Measurements from ENCODE around the gene H2BW2. TPM values are rescaled to one million over a fixed set of nuclear protein-coding genes. Genes with fewer than 3 reads are reported as not detected.
A peak's percentile ranks its signal among the peaks of the same experiment; 100 is the strongest.

H2BW2 gene
- total and polyA plus RNA-seq, 9 of the 15 experiments (the other 6 are each of a cell fraction or from before 2014, with no cell fraction given) = not detected

DNA sequence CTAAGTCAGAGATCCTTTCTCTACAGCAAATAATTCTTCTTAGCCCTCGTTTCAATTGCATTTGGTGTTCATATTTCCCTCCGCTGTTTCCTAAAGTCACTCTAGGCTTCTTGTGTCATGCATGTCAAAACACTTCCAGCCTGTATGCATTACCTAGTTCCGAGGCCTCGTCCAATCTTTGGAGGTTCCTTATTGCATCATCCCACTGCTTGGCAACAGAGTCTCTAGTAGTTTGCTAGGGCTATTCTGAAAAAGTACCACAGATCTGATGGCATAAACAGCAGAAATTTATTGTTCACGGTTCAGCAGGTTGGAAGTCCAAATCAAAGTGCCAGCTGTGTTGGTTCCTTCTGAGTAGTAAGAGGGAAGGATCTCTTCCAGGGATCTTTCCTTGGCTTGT, 5.9 kb downstream of the H2BW2 start:
- CTCF ChIA-PET (ENCODE audit: low intra/inter-chr PET ratio) = no interaction called here
- peaks cover 0 to 13% of the 10 kb centered on the region in 2 experiments; a peak in 2 of 5 replicates for H3K27me3 ChIP-seq (ENCODE audit: control insufficient read depth in 2 of 2, insufficient read depth in 2 of 2, low read length in 2 of 2)

GRCh38 chrX:104047171-104047570, 7.4 kb downstream of the H2BW2 start:
- no peaks in the 10 kb centered on the region for H3K79me2 ChIP-seq (ENCODE audit: control insufficient read depth, insufficient read depth, low read length)
- CTCF ChIA-PET (ENCODE audit: low intra/inter-chr PET ratio) = no interaction called here
- no peak overlapping the region for H3K4me3 ChIP-seq
- H3K27ac ChIP-seq (ENCODE audit: extremely low read depth, low read depth, low read length) = no peak overlapping the region
- POLR2A ChIA-PET = no interaction called here
- H3K4me2 ChIP-seq (ENCODE audit: insufficient read depth, low read length) = no peak overlapping the region
- WGBS (ENCODE audit: insufficient coverage, low coverage, missing lambda C conversion rate) = 1% methylated on average over 13 of the region's 13 CpGs
- H3K27me3 ChIP-seq (ENCODE audit: control insufficient read depth in 2 of 2, insufficient read depth in 2 of 2, low read length in 2 of 2) = peaks cover 0 to 13% of the 10 kb centered on the region in 2 experiments; a peak in 2 of 5 replicates
- no peaks in the 10 kb centered on the region for H3K9me1 ChIP-seq (ENCODE audit: control insufficient read depth, insufficient read depth, low read length)
- ATAC-seq (no peak), DNase-seq (ENCODE audit: extremely low read depth in 1 of 4, low spot score in 3 of 4) (no peak), FAIRE-seq (no peak)
- H3K36me3 ChIP-seq (ENCODE audit: control insufficient read depth, insufficient read depth, low read length) = no peaks in the 10 kb centered on the region
- H3K9me3 ChIP-seq (replicated peaks; ENCODE audit: control insufficient read depth, insufficient read depth, low read depth, low read length) = no peaks in the 10 kb centered on the region
- in situ Hi-C loops (cut with MboI) = no loop called here
- H3K4me1 ChIP-seq (replicated peaks in 1 of 2; ENCODE audit: control insufficient read depth in 2 of 2, insufficient read depth in 2 of 2, low read length in 2 of 2) = no peaks in the 10 kb centered on the region; a peak in 1 of 5 replicates
- no peak overlapping the region for H2AFZ ChIP-seq (ENCODE audit: low read depth, low read length)
- H3K9ac ChIP-seq (ENCODE audit: insufficient read depth in 1 of 2, low read depth in 2 of 2, low read length in 2 of 2) = no peak overlapping the region
- BruUV-seq (replicated peaks) = no TSS peak
- H4K20me1 ChIP-seq (replicated peaks; ENCODE audit: control insufficient read depth, insufficient read depth, low read length) = no peaks in the 10 kb centered on the region
- intact Hi-C loops (cut with micrococcal nuclease) = no loop called here
- TF ChIP-seq, protein P1, sequence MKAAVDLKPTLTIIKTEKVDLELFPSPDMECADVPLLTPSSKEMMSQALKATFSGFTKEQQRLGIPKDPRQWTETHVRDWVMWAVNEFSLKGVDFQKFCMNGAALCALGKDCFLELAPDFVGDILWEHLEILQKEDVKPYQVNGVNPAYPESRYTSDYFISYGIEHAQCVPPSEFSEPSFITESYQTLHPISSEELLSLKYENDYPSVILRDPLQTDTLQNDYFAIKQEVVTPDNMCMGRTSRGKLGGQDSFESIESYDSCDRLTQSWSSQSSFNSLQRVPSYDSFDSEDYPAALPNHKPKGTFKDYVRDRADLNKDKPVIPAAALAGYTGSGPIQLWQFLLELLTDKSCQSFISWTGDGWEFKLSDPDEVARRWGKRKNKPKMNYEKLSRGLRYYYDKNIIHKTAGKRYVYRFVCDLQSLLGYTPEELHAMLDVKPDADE (conservative IDR thresholded peaks at IDR 0.05; ENCODE audit: control insufficient read depth, low read depth, low read length) = no peak
- TF ChIP-seq CBX3 (IDR thresholded peaks at IDR 0.05; ENCODE audit: borderline replicate concordance in 1 of 2, low read length in 2 of 2) (no peak), CREB5 (CRISPR knock-in tag; IDR thresholded peaks at IDR 0.05) (no peak), TAF9B (IDR thresholded peaks at IDR 0.05; ENCODE audit: partially characterized antibody) (no peak)
- TF ChIP-seq, protein P2, sequence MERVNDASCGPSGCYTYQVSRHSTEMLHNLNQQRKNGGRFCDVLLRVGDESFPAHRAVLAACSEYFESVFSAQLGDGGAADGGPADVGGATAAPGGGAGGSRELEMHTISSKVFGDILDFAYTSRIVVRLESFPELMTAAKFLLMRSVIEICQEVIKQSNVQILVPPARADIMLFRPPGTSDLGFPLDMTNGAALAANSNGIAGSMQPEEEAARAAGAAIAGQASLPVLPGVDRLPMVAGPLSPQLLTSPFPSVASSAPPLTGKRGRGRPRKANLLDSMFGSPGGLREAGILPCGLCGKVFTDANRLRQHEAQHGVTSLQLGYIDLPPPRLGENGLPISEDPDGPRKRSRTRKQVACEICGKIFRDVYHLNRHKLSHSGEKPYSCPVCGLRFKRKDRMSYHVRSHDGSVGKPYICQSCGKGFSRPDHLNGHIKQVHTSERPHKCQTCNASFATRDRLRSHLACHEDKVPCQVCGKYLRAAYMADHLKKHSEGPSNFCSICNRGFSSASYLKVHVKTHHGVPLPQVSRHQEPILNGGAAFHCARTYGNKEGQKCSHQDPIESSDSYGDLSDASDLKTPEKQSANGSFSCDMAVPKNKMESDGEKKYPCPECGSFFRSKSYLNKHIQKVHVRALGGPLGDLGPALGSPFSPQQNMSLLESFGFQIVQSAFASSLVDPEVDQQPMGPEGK (CRISPR knock-in tag; IDR thresholded peaks at IDR 0.05; ENCODE audit: borderline replicate concordance) = no peak

More for the DNA sequence above, 5.9 kb downstream of the H2BW2 start:
- no peaks in the 10 kb centered on the region for H4K20me1 ChIP-seq (replicated peaks; ENCODE audit: control insufficient read depth, insufficient read depth, low read length)
- in situ Hi-C loops (cut with MboI) = no loop called here
- POLR2A ChIA-PET = no interaction called here
- 1% methylated on average over 5 of the region's 5 CpGs for WGBS (ENCODE audit: insufficient coverage, low coverage, missing lambda C conversion rate)
- no peaks in the 10 kb centered on the region for H3K36me3 ChIP-seq (ENCODE audit: control insufficient read depth, insufficient read depth, low read length)
- H3K4me1 ChIP-seq (replicated peaks in 1 of 2; ENCODE audit: control insufficient read depth in 2 of 2, insufficient read depth in 2 of 2, low read length in 2 of 2) = no peaks in the 10 kb centered on the region; a peak in 1 of 5 replicates
- no peak overlapping the region for H3K9ac ChIP-seq (ENCODE audit: insufficient read depth in 1 of 2, low read depth in 2 of 2, low read length in 2 of 2)
- DNase-seq (ENCODE audit: extremely low read depth in 1 of 4, low spot score in 3 of 4) (no peak), FAIRE-seq (no peak), ATAC-seq (no peak)
- no peak overlapping the region for H2AFZ ChIP-seq (ENCODE audit: low read depth, low read length)
- no peaks in the 10 kb centered on the region for H3K79me2 ChIP-seq (ENCODE audit: control insufficient read depth, insufficient read depth, low read length)
- H3K9me3 ChIP-seq (replicated peaks; ENCODE audit: control insufficient read depth, insufficient read depth, low read depth, low read length) = no peaks in the 10 kb centered on the region
- H3K4me3 ChIP-seq = no peak overlapping the region
- intact Hi-C loops (cut with micrococcal nuclease) = no loop called here
- H3K9me1 ChIP-seq (ENCODE audit: control insufficient read depth, insufficient read depth, low read length) = no peaks in the 10 kb centered on the region
- H3K4me2 ChIP-seq (ENCODE audit: insufficient read depth, low read length) = no peak overlapping the region
- BruUV-seq (replicated peaks) = no TSS peak
- TF ChIP-seq CEBPB (tag; IDR thresholded peaks at IDR 0.05) (0 out of 2 replicates have a peak, but pooled peaks have one; percentile 14), CEBPG (CRISPR knock-in tag; IDR thresholded peaks at IDR 0.05) (no peak; the same call in 1 of the 2 replicates), CEBPG (tag; conservative IDR thresholded peaks at IDR 0.05 in 1 of 2, IDR thresholded peaks at IDR 0.05 in 1 of 2) (peak; percentile 40 to 44; a peak in 2 of 4 replicates), ATF3 (IDR thresholded peaks at IDR 0.05) (peak; percentile 53; the same call in 1 of the 2 replicates), ATF3 (CRISPR knock-in tag; conservative IDR thresholded peaks at IDR 0.05) (no peak), SLC30A9 (CRISPR knock-in tag; IDR thresholded peaks at IDR 0.05) (no peak)
- H3K27ac ChIP-seq (ENCODE audit: extremely low read depth, low read depth, low read length) = no peak overlapping the region

Data from K562 (cell line).